Uterus (tissue), 4 donors: Measurements from ENCODE around the gene COL4A2. TPM values are rescaled to one million over a fixed set of nuclear protein-coding genes. Genes with fewer than 3 reads are reported as not detected.

Source experiments
- DNase-seq, 2 donors: peaks; one replicate each; pipeline ENCODE4 v3.0.0-alpha.2; 2019 to 2020
- H3K27ac ChIP-seq, 2 donors: fragments of 200-600 bp; sonication (generic); 1 replicate in 1 of 2; 2 replicates in 1 of 2; pipeline ENCODE4 v1.5.1; 2016 to 2018
- H3K27me3 ChIP-seq, 2 donors: fragments of 200-600 bp; sonication (generic); one replicate each; pipeline ENCODE4 v1.5.1; 2018 to 2019; ENCODE audit warnings: control low read depth in 1 of 2
- H3K36me3 ChIP-seq, 2 donors: fragments of 200-600 bp; sonication (generic); one replicate each; pipeline ENCODE4 v1.5.1; 2019; ENCODE audit warnings: control low read depth in 1 of 2
- H3K4me1 ChIP-seq, 2 donors: fragments of 200-600 bp; sonication (generic); one replicate each; pipeline ENCODE4 v1.5.1; 2018 to 2019; ENCODE audit warnings: control low read depth in 1 of 2
- H3K4me3 ChIP-seq, 2 donors: fragments of 200-600 bp; sonication (generic); 1 replicate in 1 of 2; 2 replicates in 1 of 2; pipeline ENCODE4 v1.5.1; 2018 to 2019; ENCODE audit warnings: mild to moderate bottlenecking in 1 of 2
- H3K9me3 ChIP-seq, 2 donors: fragments of 200-600 bp; sonication (generic); one replicate each; pipeline ENCODE4 v1.5.1; 2019; ENCODE audit warnings: control low read depth in 1 of 2
- POLR2A ChIP-seq, 2 donors: fragments of 450-650 bp; IDR thresholded peaks; one replicate each; pipeline ENCODE4 v1.6.1; 2016; ENCODE audit warnings: antibody characterized with exemption in 2 of 2, mild to moderate bottlenecking in 1 of 2, moderate library complexity in 1 of 2
- intact Hi-C: fragments of 100-400 bp; cut with DNase I; formaldehyde crosslinking; loops from one replicate; pipeline ENCODE4 v1.15.1; 2023; ENCODE audit warnings: low total_unique reads
- total RNA-seq, 4 donors: library from RNA; depleted of rRNA in 3 of 4; stranded (reverse); fragments of >200 nt in 3 of 4; gene quantifications; one replicate each; pipeline versions ENCODE4 v1.1.0 to v1.2.4, GENCODE V29; 2014 to 2023
- TF ChIP-seq, protein P1 (sequence below), 4 experiments: fragments of 200-600 bp in 2 of 4; fragments of 450-650 bp in 2 of 4; sonication (generic) in 2 of 4; IDR thresholded peaks; one replicate each; pipeline ENCODE4 v1.5.1; 2016 to 2019; ENCODE audit warnings: antibody characterized with exemption in 4 of 4, mild to moderate bottlenecking in 2 of 4, moderate library complexity in 1 of 4
- donor health status: DM: yes; HTN: yes; CAD: no.

COL4A2 gene
- total RNA-seq, 4 donors from 2014 or later: 157 to 606 (median 284) TPM

DNA sequence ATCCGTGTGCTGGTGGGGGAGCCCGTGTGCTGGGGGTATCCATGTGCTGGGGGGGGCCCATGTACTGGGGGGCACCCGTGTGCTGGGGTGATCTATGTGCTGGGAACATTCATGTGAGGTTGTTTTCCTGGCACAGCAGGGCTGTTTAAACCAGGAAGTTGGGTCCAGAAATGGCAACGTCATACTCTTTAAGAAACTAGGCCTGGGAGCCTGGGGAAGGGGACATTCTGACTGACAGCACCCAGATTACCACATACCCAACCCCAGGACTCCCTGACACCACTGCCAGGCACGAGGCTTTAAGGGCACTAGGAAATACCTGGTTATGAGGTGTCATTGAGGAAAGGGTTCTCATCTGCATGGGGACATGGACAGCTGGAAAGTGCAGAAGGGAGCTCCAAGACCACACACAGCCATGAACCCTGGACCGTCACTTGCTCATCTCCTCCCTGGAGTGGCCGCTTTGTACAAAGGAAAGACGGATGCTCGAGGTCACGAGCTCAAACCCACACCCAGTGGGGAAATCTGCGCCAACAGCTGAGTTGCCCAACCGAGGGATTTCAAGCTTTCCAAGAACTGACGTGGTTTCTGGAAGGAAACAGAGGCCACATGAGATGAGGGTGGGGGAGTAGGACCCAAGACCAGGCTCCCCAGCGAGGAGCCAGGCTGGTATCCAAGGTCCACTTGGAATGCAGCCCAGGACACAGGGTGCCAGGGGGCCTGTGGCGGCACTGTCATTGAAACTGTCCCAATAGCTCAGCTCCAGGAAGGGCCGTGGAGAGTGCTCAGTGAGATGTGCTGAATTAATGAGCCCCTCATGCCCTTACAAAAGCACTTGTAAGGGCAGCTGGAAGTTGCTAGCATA lies 213.6 kb downstream of the COL4A2 start:
- intact Hi-C loops: no loop called here
- Histone ChIP-seq H3K36me3 (no peaks in the 10 kb centered on the region), H3K4me1 (no peaks in the 10 kb centered on the region), H3K4me3 (no peak overlapping the region), H3K27me3 (no peaks in the 10 kb centered on the region), H3K9me3 (no peaks in the 10 kb centered on the region), H3K27ac (peak overlapping the region; percentile 49 to 54)
- TF ChIP-seq, protein P1, sequence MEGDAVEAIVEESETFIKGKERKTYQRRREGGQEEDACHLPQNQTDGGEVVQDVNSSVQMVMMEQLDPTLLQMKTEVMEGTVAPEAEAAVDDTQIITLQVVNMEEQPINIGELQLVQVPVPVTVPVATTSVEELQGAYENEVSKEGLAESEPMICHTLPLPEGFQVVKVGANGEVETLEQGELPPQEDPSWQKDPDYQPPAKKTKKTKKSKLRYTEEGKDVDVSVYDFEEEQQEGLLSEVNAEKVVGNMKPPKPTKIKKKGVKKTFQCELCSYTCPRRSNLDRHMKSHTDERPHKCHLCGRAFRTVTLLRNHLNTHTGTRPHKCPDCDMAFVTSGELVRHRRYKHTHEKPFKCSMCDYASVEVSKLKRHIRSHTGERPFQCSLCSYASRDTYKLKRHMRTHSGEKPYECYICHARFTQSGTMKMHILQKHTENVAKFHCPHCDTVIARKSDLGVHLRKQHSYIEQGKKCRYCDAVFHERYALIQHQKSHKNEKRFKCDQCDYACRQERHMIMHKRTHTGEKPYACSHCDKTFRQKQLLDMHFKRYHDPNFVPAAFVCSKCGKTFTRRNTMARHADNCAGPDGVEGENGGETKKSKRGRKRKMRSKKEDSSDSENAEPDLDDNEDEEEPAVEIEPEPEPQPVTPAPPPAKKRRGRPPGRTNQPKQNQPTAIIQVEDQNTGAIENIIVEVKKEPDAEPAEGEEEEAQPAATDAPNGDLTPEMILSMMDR (IDR thresholded peaks at IDR 0.05): no peak
- no peak for TF ChIP-seq POLR2A (IDR thresholded peaks at IDR 0.05)
- DNase-seq: peak; percentile 65 to 74

DNA sequence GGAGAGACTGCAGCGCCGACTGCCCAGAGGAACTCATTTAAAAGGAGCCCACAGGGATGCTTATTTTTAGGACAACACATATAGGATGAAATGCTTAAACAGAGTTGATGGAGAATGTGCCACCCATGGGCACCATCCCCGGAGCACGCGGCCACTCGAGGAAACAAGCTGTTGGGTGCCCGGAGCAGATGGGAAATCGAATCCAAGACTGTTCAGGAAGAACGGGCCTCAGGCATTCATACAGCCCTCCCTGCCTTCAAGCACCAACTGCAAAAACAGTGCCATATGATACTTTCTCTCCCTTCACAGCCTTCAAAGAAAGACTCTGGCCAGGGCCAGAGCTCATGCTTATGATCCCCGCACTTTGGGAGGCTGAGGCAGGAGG lies 214.2 kb downstream of the COL4A2 start:
- Histone ChIP-seq H3K27me3 (no peaks in the 10 kb centered on the region), H3K9me3 (no peaks in the 10 kb centered on the region), H3K27ac (peak overlapping the region; percentile 49 to 54), H3K36me3 (no peaks in the 10 kb centered on the region), H3K4me1 (no peaks in the 10 kb centered on the region), H3K4me3 (no peak overlapping the region)
- TF ChIP-seq POLR2A (IDR thresholded peaks at IDR 0.05): no peak
- TF ChIP-seq, protein P1 (IDR thresholded peaks at IDR 0.05): no peak
- DNase-seq: no peak
- intact Hi-C loops: no loop called here

DNA sequence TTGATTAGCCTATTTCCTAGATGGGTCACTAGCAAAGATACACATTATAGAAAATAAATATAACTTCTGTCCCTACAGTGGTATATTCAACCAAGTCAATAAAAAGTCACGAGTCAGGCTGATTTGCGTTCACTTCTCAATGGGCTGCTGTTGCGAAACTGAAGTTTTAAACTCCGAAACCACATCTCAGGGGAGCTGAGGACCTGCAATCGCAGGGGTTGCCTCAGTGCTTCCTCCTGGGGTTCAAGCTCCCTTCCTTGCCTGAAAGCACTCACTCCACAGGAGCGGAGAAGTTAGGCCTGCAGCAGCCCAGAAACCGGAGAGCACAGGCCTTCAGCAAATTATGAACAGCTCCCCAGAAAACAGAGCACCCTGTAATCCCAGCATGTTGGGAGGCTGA lies 214.9 kb downstream of the COL4A2 start:
- intact Hi-C loops: no loop called here
- Histone ChIP-seq H3K27ac (no peak overlapping the region), H3K4me1 (no peaks in the 10 kb centered on the region), H3K27me3 (no peaks in the 10 kb centered on the region), H3K9me3 (no peaks in the 10 kb centered on the region), H3K36me3 (no peaks in the 10 kb centered on the region), H3K4me3 (no peak overlapping the region)
- no peak for DNase-seq
- no peak for TF ChIP-seq POLR2A (IDR thresholded peaks at IDR 0.05)
- TF ChIP-seq, protein P1 (IDR thresholded peaks at IDR 0.05): no peak

DNA sequence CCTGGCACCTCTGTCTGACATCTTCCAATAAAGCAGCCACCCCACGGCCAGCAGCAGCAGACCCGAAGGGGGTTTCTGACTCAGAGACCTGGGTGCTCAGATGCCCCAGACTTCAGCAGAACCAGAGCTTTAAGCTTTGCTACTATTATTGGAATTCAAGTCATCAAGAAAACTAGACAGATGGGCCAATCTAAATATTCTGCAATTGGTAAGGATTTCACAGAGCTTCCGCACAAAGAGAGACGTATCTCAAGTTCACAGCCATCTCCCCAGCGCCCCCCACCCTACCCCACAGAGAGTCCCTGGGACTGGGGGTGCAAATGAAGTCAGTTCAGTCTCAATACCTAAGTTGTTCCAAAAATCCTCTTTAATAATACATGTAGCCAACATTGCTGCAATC lies 215.6 kb downstream of the COL4A2 start:
- no peak overlapping the region for H3K4me3 ChIP-seq
- no peaks in the 10 kb centered on the region for H3K9me3 ChIP-seq
- no peaks in the 10 kb centered on the region for H3K4me1 ChIP-seq
- no peak overlapping the region for H3K27ac ChIP-seq
- no peak for TF ChIP-seq POLR2A (IDR thresholded peaks at IDR 0.05)
- TF ChIP-seq, protein P1 (IDR thresholded peaks at IDR 0.05): no peak
- no peaks in the 10 kb centered on the region for H3K27me3 ChIP-seq
- no peak for DNase-seq
- intact Hi-C loops: no loop called here
- no peaks in the 10 kb centered on the region for H3K36me3 ChIP-seq

DNA sequence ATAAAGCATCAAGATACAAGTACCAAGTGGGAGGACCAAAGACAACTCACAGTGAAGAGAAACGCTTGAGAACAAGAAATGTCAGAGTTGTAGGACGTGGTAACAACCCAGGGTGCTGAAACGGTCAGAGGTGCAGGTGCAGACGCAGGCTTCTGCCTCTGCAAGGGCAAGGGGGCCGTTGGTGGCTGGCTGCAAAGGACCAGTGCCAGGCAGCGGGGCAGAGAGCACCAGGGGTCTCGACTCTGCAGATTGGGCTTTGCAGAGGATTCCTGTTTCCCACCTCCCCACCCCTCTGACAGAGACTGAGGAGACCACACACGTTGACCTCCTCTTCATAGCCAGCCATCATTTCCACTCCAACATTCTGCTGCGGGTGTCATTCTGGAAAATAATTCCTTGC lies 216.1 kb downstream of the COL4A2 start:
- Histone ChIP-seq H3K36me3 (no peaks in the 10 kb centered on the region), H3K27ac (no peak overlapping the region), H3K4me3 (no peak overlapping the region), H3K9me3 (no peaks in the 10 kb centered on the region), H3K4me1 (no peaks in the 10 kb centered on the region), H3K27me3 (no peaks in the 10 kb centered on the region)
- intact Hi-C loops: no loop called here
- TF ChIP-seq POLR2A (IDR thresholded peaks at IDR 0.05): no peak
- TF ChIP-seq, protein P1 (IDR thresholded peaks at IDR 0.05): no peak
- DNase-seq: no peak
